HG03045 (cell line): ENCODE data around the gene MYO18A.

Experiments used
- ATAC-seq: cut with Tn5 transposase; IDR thresholded peaks from one replicate; pipeline ENCODE4 v1.9.1; 2021; ENCODE audit warnings: mild to moderate bottlenecking, moderate library complexity; ENCODE audit not compliant: unreplicated experiment

The MYO18A gene

DNA sequence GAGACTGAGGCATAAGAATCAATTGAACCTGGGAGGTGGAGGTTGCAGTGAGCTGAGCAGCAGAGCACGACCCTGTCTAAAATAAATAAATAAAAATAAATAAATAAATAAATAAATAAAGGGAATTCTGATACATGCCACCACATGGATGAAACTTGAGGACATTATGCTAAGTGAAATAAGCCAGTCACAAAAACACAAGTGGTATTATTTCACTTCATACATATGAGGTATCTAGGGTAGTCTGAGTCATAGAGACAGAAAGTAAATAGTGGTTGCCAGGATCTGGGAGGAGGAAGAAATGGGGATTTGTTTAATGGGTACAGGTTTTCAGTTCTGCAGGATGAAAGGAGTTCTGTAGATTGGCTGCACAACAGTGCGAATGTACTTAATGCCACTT is 120.9 kb downstream of the MYO18A start:
- no peak for ATAC-seq

DNA sequence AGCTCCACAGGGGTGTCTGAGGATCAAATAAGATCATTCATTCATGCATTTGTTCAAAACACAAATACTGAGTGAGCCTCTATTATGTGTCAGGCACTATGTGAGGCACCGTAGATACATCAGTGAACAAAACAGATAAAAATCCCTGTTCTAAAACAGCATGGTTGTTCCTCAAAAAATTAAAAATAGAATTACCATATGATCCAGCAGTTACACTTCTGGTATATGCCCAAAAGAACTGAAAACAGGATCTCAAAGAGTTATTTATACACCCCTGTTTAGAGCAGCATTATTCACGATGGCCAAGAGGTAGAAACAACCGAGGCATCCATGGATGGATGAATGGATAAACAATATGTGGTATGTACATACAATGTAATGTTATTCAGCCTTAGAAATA is 121.8 kb downstream of the MYO18A start:
- no peak for ATAC-seq

DNA sequence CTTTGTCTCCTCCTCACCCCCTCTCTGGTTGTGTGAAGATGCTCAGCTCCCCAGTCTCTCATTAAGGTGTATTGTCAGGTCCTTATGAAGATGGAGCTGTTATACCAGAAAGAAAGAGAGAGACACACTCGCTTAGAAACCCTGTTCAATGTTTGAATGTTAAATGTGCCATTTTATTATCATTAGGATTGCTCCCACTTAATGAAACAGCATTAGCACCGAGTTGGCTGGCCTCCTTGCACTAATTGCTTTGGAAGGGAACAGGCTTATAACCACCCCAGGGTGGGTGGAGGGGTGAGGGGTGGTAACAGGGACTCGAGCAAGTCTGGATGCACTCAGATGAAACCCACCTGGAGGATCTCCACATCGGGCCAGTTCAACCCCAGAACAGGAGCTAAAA is 122.8 kb downstream of the MYO18A start:
- ATAC-seq, result no peak

DNA sequence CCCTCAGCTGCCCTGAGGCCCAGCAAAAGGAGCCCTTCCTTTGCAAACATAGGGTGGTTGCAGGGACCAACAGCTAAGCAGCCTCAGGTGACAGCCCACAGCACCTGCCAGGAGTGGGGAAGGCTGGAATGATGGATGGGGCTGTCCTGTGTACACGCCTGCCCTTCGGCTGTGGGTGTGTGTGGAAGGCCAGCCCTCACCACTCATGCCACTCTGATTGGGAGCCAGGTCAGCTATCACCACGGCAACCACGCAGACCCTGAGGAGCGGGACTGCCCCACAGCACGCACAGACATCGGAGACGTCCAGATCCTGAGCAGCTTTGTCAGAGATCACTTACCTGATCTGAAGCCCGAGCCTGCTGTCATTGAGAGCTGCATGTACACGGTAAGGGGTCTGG is 125.4 kb downstream of the MYO18A start:
- no peak for ATAC-seq

DNA sequence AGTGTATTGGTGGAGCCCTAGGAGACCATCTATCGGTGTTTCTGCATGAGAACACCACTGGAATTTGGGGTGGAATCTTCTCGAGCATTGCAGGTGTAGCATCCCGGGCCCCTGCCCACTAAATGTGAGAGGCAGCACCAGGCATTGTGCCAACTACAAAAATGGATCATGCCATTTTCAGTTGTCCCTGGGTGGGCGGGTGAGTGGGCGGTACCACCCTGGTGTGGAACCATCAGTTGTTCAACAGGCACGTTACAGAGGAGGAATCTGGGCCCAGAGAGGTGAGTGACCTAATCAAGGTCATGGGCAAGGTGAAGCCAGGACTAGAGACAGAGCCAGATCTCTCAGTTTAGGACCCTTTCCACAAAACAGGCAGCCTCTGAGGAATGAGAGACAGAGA is 128.5 kb downstream of the MYO18A start:
- ATAC-seq, result no peak

DNA sequence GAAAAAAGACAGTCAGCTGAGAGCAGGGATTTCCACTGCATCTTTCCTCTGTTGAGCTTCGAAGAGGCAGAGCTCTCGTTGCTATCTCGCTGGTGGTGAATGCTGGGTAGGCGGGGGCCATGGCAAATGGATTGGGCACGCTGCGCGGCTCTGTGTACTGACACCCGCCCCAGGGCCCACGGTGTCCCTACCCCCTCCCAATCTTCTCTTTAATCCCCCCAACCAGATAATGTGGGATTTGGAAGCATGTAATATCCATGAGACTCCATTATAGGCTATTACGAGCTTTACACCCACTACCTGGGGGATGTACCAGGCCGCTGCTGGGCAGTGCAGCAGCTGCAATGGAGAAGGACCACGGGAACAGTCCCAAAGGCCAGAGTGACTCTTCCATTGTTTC is 129.0 kb downstream of the MYO18A start:
- no peak for ATAC-seq

DNA sequence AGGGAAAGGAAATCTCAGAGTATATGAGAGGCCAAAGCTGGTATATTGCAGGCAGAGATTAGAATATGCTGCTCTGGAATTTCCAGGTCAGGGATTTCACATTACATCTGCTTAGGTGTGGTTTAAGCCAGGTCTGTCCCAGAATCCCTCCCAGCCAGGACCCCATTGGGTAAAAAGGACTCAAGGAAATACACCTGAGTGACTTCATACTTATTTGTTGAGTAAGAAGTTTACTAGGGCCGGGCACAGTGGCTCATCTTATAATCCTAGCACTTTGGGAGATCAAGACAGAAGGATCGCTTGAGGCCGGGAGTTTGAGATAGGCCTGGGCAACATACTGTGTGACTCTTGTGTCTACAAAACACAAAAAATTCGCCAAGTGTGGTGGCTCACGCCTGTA is 130.0 kb downstream of the MYO18A start:
- ATAC-seq, result no peak

DNA sequence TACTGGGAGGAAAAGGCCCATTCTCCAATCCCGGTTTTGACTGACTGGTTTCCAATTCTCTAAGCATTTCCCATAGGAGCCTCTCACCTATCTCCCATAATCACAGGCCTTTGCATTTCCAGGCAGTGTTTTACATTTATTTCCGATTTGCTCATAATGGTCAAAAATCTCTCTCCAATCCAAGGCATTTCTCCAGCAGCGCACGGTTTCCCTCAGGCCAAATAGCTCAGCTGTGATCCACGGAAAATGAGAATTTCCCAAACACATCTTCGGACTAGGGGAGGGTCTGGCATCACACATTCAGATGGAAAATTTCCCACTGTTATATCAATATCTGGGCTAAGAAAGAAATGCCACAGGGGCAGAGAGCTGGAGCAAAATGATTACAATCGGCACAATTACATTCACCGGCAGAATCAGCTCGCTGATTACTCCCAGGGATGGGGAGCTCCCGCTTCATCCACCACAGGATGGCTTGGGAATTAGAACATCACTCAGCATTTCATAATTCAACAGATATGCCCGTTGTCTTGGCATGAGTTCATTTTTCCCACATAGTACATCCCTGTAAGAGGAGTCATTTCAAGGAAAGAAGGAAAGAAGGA is 130.6 kb downstream of the MYO18A start:
- no peak for ATAC-seq

DNA sequence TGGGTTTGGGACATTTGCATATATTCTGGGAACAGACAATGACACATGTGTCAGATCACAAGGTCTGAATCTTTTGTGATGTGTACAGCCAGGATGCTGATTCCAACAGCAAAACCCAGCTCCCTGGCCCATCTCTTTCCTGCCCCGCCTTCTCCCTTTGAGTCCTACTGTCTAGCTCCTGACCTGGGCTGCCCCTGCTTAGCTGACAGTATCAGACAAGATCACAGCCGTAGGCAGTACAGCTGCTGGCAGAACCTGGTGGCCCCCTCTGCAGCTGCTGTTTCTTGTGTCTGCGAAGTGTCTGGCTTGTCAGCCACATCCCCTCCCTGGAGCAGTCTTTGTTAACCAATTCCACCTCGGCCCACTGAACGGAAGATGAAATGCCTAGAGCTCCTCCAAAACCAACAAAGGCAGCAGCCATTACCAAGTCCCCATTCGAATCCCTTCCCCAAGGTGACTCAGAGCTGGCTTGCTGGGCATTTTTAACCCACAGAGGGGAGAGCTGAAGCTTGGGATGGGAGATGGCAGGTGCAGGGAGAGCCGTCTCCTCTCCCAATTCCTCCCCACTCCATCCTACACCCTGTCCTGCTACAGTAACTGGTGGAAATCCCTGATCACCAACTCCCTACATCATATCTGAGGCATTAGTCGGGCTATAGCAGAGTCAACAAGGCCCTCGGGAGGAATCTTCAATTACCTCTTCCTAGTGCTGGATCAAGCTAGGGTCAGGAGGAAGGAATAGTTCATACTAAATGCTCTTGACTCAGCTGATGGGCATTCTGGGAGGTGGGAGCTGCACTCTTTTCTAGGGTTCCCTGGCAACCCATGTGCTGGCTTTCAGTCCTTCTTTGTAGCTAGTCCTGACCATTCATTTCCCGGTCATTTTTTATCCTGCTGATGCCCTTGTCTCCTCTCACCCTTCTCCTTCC is 131.5 kb downstream of the MYO18A start:
- no peak for ATAC-seq

DNA sequence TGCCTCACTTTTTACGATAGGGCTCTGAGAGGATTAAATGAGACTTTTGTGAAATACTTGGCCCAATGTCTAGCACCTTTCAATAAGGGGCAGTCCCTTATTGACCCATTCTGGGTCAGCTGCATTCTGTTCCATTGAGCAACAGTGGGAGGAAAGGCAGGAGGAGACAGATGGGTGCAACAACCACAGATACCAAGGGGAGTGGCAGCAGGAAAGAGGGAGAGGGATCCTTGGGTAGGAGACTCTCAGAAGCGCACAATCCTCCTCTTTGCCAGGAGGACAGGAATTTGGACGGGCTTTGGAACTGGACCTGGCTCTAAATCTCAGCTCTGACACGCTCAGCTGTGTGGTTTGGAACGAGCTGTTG is 133.7 kb downstream of the MYO18A start:
- no peak for ATAC-seq

DNA sequence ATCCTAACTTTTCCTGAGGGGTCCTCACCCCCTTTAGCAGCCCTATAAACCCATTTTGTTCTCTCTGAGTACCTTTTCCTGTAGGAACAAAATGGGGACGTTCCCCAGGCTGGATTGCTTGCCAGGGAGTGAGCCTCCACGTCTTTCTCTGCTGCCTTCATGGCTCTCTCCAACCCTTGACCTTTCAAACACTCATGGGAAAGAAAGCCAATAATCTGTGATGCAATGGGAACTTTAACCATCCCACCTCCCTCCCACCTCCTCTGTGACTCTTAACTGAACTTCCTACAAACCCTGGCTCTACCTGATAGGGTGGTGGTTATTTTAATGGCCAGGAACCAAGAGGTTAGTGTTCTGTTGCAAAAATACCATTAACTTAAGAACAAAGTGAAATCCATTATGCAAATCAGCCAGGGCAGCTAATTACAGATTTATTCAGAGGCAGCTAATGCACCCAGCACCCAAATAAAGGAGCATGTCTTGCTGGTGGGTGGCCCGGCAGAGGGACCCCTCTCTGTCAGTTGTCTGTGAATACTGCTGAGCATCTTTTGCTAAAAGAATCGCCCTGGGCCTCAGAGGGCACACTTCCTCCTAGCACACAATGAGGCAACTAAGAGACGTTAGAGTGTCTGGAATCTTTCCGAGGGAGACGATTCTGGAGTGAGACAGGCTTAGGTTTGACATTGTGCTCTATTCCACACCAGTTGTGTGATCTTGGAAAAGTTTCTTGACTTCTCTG is 134.3 kb downstream of the MYO18A start:
- no peak for ATAC-seq

DNA sequence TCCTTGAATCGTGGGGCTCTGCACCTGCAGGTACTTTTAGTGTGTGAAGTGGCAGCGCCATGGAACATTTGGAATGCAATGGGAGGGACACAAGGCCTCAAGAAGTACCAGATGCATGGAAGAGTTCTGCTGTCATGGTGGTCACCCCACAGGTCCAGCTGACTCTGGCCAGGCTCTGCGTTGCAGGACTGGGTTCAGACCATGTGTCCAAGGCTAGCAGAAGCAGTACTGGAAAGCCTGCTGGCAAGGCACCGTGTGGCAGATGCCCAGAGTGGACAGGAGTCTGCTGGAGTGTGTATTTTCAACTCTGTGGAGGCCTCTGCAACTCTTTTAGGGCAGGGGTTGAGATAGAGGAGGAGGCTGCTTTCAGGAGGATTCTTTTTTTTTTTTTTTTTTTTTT is 135.2 kb downstream of the MYO18A start:
- no peak for ATAC-seq

DNA sequence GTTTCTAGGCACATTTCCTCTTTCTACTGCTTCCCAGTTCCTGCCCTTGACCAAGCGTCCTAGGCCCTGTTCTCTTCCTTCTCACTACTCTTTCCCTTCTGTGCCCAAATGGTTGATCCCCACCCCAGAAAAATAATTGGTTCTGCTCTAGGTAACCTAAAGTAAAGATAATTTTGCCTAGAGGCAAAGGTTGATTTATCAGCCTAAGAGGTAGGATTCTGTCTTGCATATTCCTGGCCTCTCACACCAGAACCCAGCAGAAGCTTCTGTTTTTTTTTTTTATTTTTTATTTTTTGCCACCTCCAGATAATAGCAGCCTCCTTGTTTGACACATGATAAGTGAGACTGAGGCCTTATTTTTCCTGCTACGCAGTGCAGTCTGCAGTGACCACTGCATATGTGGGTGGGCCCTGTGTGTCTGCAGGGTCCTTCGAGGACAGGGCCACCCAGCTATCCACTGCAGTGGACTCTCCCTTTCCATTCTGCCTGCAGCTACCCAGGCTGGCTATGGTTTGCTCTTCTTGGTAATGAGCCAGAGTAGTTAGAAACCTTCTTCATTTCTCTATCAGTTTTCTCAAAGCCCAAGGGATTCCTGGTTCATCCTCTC is 136.6 kb downstream of the MYO18A start:
- no peak for ATAC-seq

DNA sequence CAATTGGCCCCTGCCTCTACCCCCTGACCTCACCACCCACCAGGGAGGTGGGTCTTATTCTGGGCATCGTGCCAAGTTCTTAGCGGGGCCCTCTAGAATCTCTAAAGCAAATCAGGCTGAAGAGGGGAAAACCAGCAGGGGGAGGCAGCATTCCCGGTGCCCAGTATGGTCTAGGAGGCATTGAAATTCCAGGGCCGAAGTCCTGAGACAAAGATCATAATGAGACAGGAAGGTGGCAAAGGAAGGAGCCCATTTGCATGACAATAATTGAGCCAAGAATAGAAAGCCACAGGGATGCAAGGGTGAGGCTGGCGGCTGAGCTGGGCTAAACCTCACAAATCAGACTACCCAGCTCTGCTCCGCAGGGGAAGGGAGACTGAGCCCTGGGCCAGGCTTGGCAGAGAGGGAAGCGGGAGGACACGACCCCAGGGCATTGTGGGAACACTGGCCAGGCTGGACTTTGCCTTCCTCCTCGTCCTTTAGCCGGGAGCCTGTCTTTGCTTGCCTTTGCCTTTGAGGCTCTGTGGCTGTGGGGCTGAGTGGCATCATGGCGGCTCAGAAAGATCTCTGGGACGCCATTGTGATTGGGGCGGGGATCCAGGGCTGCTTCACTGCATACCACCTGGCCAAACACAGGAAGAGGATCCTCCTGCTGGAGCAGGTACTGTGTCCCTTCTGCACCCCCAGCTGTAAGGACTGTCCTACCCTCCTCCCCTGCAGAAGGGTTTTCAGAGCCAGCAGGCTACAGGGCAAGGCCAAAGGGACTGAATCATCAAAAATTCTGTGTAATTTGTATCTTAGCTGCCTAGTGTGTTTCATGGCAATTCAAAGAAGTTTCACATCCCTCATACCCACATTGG is 137.3 kb downstream of the MYO18A start, which contains the start of gene PIPOX:
TSS of gene PIPOX (plus strand) at position 463 of the 860 bp plus-strand sequence. CDS start at position 548, 85 bp downstream.
- ATAC-seq, result no peak

DNA sequence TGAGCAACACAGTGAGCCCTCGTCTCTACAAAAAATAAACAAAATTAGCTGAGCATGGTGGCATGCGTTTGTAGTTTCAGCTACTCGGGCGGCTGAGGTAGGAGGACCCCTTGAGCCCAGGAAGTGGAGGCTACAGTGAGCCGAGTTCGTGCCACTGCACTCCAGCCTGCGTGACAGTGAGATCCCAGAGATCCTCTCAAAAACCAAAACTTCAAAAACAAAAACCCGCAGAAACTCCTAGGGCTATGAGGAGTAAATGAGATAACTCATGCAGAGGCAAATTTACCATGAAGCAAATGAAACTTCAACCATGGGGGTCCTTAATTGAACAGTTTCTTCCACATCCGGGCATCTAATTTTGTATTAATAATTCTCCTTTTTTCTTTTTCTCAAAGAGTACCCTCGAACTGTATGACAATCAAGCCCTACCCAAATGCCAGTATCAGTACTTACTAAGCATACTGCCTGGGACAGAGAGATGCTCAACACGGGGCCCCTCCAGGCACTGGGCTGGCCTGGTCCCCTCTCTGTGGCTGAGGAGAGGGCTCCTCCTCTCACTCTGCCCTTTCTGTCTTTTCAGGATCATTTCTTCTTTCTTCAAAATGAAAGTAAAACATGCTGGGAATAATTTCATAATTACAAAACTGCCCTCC is 138.0 kb downstream of the MYO18A start:
- ATAC-seq, result no peak

DNA sequence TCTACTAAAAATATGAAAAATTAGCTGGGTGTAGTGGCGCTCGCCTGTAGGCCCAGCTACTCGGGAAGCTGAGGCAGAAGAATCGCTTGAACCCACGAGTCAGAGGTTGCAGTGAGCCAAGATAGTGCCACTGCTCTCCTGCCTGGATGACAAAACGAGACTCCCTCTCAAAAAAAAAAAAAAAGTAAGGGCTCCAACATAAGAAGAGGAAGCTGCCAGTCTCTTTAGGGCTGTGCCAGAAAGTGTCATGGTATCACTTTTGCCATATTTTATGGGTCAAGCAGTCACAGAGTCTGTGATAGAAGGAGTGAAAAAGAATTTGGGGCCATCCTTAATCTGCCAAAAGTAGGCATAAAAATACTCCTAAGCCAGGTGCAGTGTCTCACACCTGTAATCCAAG is 138.6 kb downstream of the MYO18A start:
- ATAC-seq, result no peak

DNA sequence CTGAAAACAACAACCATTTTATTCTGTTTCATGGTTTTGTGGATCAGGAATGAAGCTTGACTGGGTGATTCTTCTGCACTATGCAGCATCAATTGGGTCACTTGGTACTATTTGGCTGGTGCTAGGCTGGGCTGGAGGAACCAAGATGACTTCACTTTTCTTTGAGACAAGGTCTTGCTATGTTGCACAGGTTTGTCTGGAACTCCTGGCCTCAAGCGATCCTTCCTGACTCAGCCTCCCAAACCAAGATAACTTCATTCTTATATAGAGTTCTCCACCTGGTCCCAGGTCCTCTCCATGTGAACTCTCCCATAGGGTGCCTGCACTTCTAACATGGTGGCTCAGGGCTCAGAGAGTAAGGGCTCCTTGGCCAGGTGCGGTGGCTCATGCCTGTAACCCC is 139.1 kb downstream of the MYO18A start:
- no peak for ATAC-seq

DNA sequence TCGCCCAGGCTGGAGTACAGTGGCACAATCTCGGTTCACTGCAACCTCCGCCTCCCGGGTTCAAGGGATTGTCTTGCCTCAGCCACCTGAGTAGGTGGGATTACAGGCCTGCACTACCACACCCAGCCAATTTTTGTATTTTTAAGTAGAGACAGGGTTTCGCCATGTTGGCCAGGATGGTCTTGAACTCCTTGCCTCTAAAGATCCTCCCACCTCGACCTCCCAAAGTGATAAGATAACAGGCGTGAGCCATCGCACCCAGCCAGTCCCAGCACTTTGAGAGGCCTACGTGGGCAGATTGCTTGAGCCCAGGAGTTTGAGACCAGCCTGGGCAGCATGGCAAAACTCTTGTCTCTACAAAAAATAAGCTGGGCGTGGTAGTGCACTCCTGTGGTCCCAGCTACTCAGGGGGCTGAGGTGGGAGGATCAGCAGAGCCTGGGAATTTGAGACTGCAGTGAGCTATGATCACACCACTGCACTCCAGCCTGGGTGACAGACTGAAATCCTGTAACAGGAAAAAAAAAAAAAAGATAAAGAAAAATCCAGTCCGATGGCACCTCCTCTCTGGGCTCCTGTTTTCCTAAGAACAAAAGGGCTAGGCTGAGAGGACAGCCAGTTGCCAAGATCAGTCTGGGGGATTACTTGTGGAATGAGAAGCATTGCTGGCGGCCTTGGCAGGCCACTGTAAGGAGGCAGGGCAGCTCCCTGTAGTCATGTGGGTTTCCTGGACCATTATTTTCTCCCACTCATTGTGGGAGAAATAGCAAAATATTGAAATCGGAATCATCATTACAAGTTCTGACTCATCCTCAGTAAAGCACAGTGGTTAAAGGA is 140.2 kb downstream of the MYO18A start:
- no peak for ATAC-seq
